Peyer's patch (tissue), 4 donors: Measurements from ENCODE around the gene DDIT4. TPM values are rescaled to one million over a fixed set of nuclear protein-coding genes. Genes with fewer than 3 reads are reported as not detected.
"Not testable (repeated sequence)": the region's sequence is repeated elsewhere in the genome, so short reads cannot be mapped to it uniquely, and the experiment has no call there.

Source experiments
- DNase-seq, 3 donors: peaks; one replicate each; pipeline ENCODE4 v3.0.0-alpha.2; 2017 to 2019
- H3K27ac ChIP-seq, 4 donors: fragments of 200-600 bp; sonication (generic); one replicate each; pipeline ENCODE4 v1.5.1; 2016 to 2019
- H3K27me3 ChIP-seq, 2 donors: fragments of 200-600 bp; sonication (generic); one replicate each; pipeline ENCODE4 v1.5.1; 2019
- H3K36me3 ChIP-seq, 3 donors: fragments of 200-600 bp; sonication (generic); one replicate each; pipeline ENCODE4 v1.5.1; 2016 to 2019
- H3K4me1 ChIP-seq, 4 donors: fragments of 200-600 bp; sonication (generic); one replicate each; pipeline ENCODE4 v1.5.1; 2016 to 2019
- H3K4me3 ChIP-seq, 4 donors: fragments of 200-600 bp; sonication (generic); 1 replicate in 3 of 4; 2 replicates in 1 of 4; pipeline ENCODE4 v1.5.1; 2016 to 2019; ENCODE audit warnings: mild to moderate bottlenecking in 1 of 4
- H3K9me3 ChIP-seq, 4 donors: fragments of 200-600 bp; sonication (generic); one replicate each; pipeline ENCODE4 v1.5.1; 2016 to 2019; ENCODE audit warnings: mild to moderate bottlenecking in 1 of 4
- POLR2A ChIP-seq, 2 donors: fragments of 450-650 bp; IDR thresholded peaks; one replicate each; pipeline ENCODE4 v1.5.1; 2017; ENCODE audit warnings: antibody characterized with exemption in 2 of 2, mild to moderate bottlenecking in 2 of 2, moderate library complexity in 2 of 2
- total RNA-seq, 4 donors: library from RNA; depleted of rRNA; stranded (reverse); fragments of >200 nt; gene quantifications; one replicate each; pipeline ENCODE4 v1.1.0, GENCODE V29; 2016
- TF ChIP-seq, protein P1 (sequence below), 6 experiments: fragments of 450-650 bp in 4 of 6; fragments of 200-600 bp in 2 of 6; sonication (generic) in 1 of 6; IDR thresholded peaks; one replicate each; pipeline ENCODE4 v1.5.1; 2017 to 2019; ENCODE audit warnings: antibody characterized with exemption in 6 of 6, mild to moderate bottlenecking in 3 of 6, moderate library complexity in 1 of 6

DDIT4 gene
- total RNA-seq, 4 donors from 2014 or later, result 80.6 to 275 (median 123) TPM

DNA sequence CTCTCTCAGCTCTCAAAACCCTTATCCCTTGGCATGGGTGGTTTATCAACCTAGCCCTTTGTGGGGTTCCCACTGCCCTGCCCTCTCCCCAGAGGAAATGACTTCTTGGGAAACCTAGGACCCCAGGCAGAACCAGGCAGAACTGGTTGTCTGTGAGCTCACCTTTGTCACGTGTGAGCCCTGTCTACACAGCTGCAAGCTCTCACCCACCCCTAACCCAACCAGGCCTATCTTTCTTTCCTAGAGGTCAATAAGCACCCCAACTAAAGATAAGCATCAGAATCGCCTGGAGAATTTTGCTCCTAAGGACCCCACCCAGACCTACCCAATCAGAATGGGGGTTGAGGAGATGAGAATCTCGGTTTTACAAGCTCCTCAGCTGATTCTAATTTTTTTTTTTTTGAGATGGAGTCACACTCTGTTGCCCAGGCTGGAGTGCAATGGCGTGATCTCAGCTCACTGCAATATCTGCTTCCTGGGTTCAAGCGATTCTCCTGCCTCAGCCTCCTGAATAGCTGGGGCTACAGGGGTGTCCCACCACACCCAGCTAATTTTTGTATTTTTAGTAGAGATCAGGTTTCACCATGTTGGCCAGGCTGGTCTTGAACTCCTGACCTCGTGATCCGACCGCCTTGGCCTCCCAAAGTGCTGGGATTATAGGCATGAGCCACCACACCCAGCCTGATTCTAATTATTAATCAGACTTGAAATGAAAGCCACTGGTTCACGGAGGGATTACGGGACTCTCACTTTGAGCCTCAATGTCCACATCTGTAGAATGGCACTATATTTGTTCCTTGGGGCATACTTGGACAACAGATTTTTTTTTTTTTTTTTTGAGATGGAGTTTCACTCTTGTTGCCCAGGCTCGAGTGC lies 7.5 kb upstream of the DDIT4 start:
- H3K4me3 ChIP-seq, result no peak overlapping the region
- H3K4me1 ChIP-seq, result peaks cover 8 to 23% (median 15%) of the 10 kb centered on the region in 4 donors
- no peaks in the 10 kb centered on the region for H3K27me3 ChIP-seq
- peak overlapping the region in 1 of 4 donors; percentile 31 for H3K27ac ChIP-seq
- DNase-seq, result no peak
- H3K9me3 ChIP-seq, result no peaks in the 10 kb centered on the region
- H3K36me3 ChIP-seq, result no peaks in the 10 kb centered on the region
- TF ChIP-seq, protein P1, sequence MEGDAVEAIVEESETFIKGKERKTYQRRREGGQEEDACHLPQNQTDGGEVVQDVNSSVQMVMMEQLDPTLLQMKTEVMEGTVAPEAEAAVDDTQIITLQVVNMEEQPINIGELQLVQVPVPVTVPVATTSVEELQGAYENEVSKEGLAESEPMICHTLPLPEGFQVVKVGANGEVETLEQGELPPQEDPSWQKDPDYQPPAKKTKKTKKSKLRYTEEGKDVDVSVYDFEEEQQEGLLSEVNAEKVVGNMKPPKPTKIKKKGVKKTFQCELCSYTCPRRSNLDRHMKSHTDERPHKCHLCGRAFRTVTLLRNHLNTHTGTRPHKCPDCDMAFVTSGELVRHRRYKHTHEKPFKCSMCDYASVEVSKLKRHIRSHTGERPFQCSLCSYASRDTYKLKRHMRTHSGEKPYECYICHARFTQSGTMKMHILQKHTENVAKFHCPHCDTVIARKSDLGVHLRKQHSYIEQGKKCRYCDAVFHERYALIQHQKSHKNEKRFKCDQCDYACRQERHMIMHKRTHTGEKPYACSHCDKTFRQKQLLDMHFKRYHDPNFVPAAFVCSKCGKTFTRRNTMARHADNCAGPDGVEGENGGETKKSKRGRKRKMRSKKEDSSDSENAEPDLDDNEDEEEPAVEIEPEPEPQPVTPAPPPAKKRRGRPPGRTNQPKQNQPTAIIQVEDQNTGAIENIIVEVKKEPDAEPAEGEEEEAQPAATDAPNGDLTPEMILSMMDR (IDR thresholded peaks at IDR 0.05), result no peak
- no peak for TF ChIP-seq POLR2A (IDR thresholded peaks at IDR 0.05)

DNA sequence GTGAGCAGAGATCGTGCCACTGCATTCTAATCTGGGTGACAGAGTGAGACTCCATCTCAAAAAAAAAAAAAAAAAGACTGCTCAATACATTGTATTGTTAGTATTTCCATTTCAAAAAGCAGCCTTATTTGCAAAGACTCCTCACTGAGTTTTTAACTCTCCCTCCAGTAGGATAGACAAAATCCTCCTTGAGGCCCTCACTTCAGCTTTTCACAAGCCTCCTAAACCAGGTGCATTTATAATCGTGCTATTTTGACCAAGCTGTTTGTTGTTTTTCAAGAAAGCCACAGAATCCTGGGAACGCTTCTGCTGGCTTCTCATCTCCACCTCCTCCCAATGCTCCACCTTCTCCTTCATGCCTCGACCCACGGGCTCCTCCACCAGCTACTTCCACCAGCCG lies 6.3 kb upstream of the DDIT4 start:
- H3K27me3 ChIP-seq, result no peaks in the 10 kb centered on the region
- no peak overlapping the region for H3K4me3 ChIP-seq
- TF ChIP-seq POLR2A (IDR thresholded peaks at IDR 0.05), result no peak
- TF ChIP-seq, protein P1 (IDR thresholded peaks at IDR 0.05), result no peak
- H3K9me3 ChIP-seq, result no peaks in the 10 kb centered on the region
- DNase-seq, result no peak
- H3K27ac ChIP-seq, result no peak overlapping the region
- H3K36me3 ChIP-seq, result no peaks in the 10 kb centered on the region
- peaks cover 4 to 16% (median 12%) of the 10 kb centered on the region in 4 donors for H3K4me1 ChIP-seq

DNA sequence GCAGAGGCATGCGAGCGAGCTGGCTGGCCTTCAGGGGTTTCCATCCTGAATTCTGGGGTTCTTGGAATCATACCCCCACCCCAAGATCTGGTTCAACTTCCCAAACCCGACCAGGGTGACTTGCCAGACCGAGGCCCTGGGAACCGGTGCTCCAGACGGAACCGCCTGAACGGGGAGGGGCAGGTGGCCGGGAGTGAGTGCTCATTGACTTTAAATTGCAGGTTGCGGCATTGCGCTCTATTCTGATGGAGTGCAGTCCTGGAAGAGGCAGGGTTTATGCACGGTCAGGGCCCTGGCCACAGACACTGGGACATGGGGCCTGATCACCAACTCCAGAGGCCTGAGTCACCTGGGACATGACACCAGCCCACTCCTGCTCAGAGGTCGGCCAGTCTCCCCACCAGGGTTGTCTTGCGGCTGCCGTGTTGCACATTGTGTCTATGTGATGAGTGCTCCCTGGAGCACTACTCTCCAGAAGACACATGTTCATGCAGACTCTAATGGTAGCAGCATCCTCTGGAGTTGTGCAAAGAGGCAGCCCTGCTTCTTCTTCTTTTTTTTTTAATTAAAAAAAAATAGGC lies 5.8 kb upstream of the DDIT4 start:
- TF ChIP-seq, protein P1 (IDR thresholded peaks at IDR 0.05), result no peak
- TF ChIP-seq POLR2A (IDR thresholded peaks at IDR 0.05), result no peak
- no peak for DNase-seq
- Histone ChIP-seq H3K27me3 (no peaks in the 10 kb centered on the region), H3K36me3 (no peaks in the 10 kb centered on the region), H3K4me3 (no peak overlapping the region), H3K27ac (no peak overlapping the region), H3K9me3 (no peaks in the 10 kb centered on the region), H3K4me1 (peaks cover 4 to 15% (median 12%) of the 10 kb centered on the region in 4 donors)

DNA sequence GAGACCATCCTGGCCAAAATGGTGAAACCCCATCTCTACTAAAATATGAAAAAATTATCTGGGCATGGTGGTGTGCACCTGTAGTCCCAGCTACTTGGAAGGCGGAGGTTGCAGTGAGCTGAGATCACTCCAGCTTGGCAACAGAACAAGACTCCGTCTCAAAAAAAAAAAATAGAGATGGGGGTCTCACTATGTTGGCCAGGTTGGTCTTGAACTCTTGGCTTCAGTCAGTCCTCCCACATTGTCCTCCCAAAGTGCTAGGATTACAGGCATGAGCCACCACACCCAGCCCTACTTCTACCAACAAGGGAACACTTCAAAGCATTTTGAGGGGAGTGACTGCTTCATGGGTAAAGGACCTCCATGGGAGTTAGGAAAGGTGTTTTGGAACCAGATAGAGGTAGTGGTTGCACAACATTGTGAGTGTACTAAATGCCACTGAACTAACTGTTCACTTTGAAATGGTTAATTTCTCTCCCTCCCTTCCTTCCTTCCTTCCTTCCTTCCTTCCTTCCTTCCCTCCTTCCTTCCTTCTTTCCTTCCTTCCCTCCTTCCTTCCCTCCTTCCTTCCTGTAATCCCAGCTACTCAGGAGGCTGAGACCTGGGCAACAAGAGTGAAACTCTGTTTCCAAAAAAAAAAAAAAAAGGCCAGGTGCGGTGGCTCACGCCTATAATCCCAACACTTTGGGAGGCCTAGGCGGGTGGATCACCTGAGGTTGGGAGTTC lies 5.1 kb upstream of the DDIT4 start:
- H3K4me3 ChIP-seq, H3K36me3 ChIP-seq, H3K27ac ChIP-seq, DNase-seq, H3K27me3 ChIP-seq, H3K9me3 ChIP-seq: not testable (repeated sequence)
- peaks cover 3 to 10% (median 6%) of the 10 kb centered on the region in 4 donors for H3K4me1 ChIP-seq

DNA sequence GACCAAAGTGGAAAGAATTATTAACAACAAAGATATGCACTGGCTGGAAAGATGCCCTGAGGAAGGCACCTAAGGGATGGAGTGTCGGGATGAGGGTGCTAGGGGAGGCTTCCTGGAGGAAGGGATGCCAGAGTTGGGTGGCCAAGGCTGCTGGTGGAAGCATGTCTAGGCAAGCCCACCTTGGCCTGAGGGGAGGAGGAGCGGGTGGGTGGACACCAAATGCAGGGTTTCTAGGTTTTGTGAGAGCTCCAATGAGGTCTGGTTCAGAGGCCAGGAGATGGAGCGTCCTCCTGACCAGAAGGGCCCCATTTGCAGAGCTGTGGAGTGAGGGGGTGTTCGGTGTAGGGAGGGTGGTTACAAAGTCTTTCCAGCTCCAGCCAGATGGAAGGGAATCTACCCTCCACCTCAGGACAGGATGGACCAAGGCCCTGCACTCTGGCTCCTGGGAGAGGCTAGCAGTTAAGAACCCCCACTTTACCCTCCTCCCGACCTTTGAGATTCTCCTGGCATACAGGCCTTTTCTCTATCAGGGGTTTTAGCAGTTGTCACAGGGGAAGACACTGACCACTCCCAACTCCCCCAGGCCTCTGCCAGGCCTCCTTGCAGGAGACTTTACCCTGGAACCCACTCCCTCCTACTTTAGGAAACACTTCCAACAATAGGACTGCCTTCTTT lies 3.0 kb upstream of the DDIT4 start:
- no peak for DNase-seq
- TF ChIP-seq, protein P1 (IDR thresholded peaks at IDR 0.05), result no peak
- no peak for TF ChIP-seq POLR2A (IDR thresholded peaks at IDR 0.05)
- H3K36me3 ChIP-seq, result peaks cover 0 to 18% (median 0%) of the 10 kb centered on the region in 3 donors
- no peak overlapping the region for H3K27ac ChIP-seq
- peaks cover 0 to 8% (median 4%) of the 10 kb centered on the region in 4 donors for H3K4me1 ChIP-seq
- H3K4me3 ChIP-seq, result no peak overlapping the region
- H3K9me3 ChIP-seq, result no peaks in the 10 kb centered on the region
- no peaks in the 10 kb centered on the region for H3K27me3 ChIP-seq
